Osteoblast (primary cell): Measurements from ENCODE around the gene FAXC. TPM values are rescaled to one million over a fixed set of nuclear protein-coding genes. Genes with fewer than 3 reads are reported as not detected.

ENCODE experiments used
- DNase-seq: peaks from one replicate; pipeline ENCODE4 v3.0.0; 2011; ENCODE audit warnings: low spot score, mixed read lengths; ENCODE audit not compliant: insufficient read length; ENCODE audit errors: missing footprints
- H2AFZ ChIP-seq: 2 replicates; pipeline ENCODE4 v1.6.0; 2011; ENCODE audit warnings: mild to moderate bottlenecking, low read length
- H3K27ac ChIP-seq: 2 replicates; pipeline ENCODE4 v1.5.1; 2011; ENCODE audit warnings: mild to moderate bottlenecking, low read depth, low read length, moderate library complexity
- H3K27me3 ChIP-seq: 2 replicates; pipeline ENCODE4 v1.6.0; 2012; ENCODE audit warnings: mild to moderate bottlenecking, control low read depth, inconsistent platforms, low read length, moderate library complexity; ENCODE audit not compliant: insufficient read depth
- H3K36me3 ChIP-seq: 2 replicates; pipeline ENCODE4 v1.5.1; 2011; ENCODE audit warnings: mild to moderate bottlenecking, low read length, control low read depth, moderate library complexity; ENCODE audit not compliant: insufficient read depth
- H3K4me1 ChIP-seq: 2 replicates; pipeline ENCODE4 v1.5.1; 2011; ENCODE audit warnings: mild to moderate bottlenecking, low read length, control low read depth, moderate library complexity; ENCODE audit not compliant: insufficient read depth
- H3K4me2 ChIP-seq: 2 replicates; pipeline ENCODE4 v1.6.0; 2011; ENCODE audit warnings: mild to moderate bottlenecking, low read length; ENCODE audit not compliant: insufficient read depth
- H3K4me3 ChIP-seq: fragments of 200-600 bp; sonication (generic); 3 replicates; pipeline ENCODE4 v1.5.1; 2012; ENCODE audit warnings: mild to moderate bottlenecking, low read length, inconsistent platforms; ENCODE audit not compliant: insufficient read depth
- H3K79me2 ChIP-seq: 2 replicates; pipeline ENCODE4 v1.6.0; 2012; ENCODE audit warnings: mild to moderate bottlenecking, low read length, control low read depth, inconsistent platforms; ENCODE audit not compliant: insufficient read depth
- H3K9me3 ChIP-seq: 2 replicates; pipeline ENCODE4 v1.5.1; 2011; ENCODE audit warnings: low read depth, low read length, control low read depth
- H4K20me1 ChIP-seq: 2 replicates; pipeline ENCODE4 v1.6.0; 2012; ENCODE audit warnings: mild to moderate bottlenecking, low read length, control low read depth; ENCODE audit not compliant: insufficient read depth
- total RNA-seq: library from RNA; depleted of rRNA; stranded (reverse); fragments of >200 nt; gene quantifications from 2 replicates; pipeline ENCODE4 v1.2.3, GENCODE V29; 2012
- TF ChIP-seq, protein P1 (sequence below): IDR thresholded peaks from 2 replicates; pipeline ENCODE4 v1.5.1; 2011; ENCODE audit warnings: mild to moderate bottlenecking, low read depth, low read length, moderate library complexity; ENCODE audit errors: extremely low read depth

Gene FAXC
- total RNA-seq, 1 donor: 1.1 TPM

GRCh38 chr6:99350573-99350972, 1.1 kb upstream of the FAXC start:
- DNase-seq: peak; percentile 65
- no peaks in the 10 kb centered on the region for H3K4me1 ChIP-seq
- H3K27me3 ChIP-seq: peaks cover 7% of the 10 kb centered on the region
- peak overlapping the region; percentile 54 for H3K4me2 ChIP-seq
- H3K79me2 ChIP-seq: no peaks in the 10 kb centered on the region
- no peaks in the 10 kb centered on the region for H3K36me3 ChIP-seq
- no peaks in the 10 kb centered on the region for H3K9me3 ChIP-seq
- H3K27ac ChIP-seq: no peak overlapping the region
- TF ChIP-seq, protein P1, sequence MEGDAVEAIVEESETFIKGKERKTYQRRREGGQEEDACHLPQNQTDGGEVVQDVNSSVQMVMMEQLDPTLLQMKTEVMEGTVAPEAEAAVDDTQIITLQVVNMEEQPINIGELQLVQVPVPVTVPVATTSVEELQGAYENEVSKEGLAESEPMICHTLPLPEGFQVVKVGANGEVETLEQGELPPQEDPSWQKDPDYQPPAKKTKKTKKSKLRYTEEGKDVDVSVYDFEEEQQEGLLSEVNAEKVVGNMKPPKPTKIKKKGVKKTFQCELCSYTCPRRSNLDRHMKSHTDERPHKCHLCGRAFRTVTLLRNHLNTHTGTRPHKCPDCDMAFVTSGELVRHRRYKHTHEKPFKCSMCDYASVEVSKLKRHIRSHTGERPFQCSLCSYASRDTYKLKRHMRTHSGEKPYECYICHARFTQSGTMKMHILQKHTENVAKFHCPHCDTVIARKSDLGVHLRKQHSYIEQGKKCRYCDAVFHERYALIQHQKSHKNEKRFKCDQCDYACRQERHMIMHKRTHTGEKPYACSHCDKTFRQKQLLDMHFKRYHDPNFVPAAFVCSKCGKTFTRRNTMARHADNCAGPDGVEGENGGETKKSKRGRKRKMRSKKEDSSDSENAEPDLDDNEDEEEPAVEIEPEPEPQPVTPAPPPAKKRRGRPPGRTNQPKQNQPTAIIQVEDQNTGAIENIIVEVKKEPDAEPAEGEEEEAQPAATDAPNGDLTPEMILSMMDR: no peak
- no peak overlapping the region for H2AFZ ChIP-seq
- H4K20me1 ChIP-seq: no peaks in the 10 kb centered on the region
- H3K4me3 ChIP-seq: no peak overlapping the region

GRCh38 chr6:99348288-99349170, 945 bp downstream of the FAXC start:
- H4K20me1 ChIP-seq: no peaks in the 10 kb centered on the region
- H3K27me3 ChIP-seq: peaks cover 7% of the 10 kb centered on the region
- TF ChIP-seq, protein P1: no peak
- H3K4me3 ChIP-seq: peak overlapping the region; percentile 71
- H3K9me3 ChIP-seq: no peaks in the 10 kb centered on the region
- peak overlapping the region; percentile 77 for H2AFZ ChIP-seq
- no peaks in the 10 kb centered on the region for H3K4me1 ChIP-seq
- no peaks in the 10 kb centered on the region for H3K36me3 ChIP-seq
- peak overlapping the region; percentile 54 for H3K4me2 ChIP-seq
- peak; percentile 49 for DNase-seq
- no peak overlapping the region for H3K27ac ChIP-seq
- H3K79me2 ChIP-seq: no peaks in the 10 kb centered on the region

DNA sequence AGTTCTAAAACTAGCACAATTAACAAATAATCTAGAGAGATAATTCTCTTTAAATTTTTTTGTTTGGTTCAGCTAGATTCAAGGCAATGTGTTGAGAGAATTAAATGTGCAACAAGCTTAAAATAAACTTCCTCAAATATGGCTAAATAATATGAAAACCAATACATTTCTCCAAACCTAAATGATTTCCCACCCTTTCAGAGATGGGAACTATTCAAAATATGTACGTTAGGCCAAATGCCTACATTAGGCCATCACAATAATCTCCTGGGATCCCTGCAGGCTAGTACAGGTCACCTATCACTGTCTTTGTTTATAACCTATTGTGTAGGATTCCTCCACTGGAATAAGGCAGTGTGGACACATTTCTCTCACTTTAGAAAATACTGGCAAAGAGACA, 1.7 kb downstream of the FAXC start:
- H3K4me1 ChIP-seq: no peaks in the 10 kb centered on the region
- H3K79me2 ChIP-seq: no peaks in the 10 kb centered on the region
- TF ChIP-seq, protein P1: no peak
- H3K36me3 ChIP-seq: no peaks in the 10 kb centered on the region
- no peak overlapping the region for H3K27ac ChIP-seq
- no peaks in the 10 kb centered on the region for H3K9me3 ChIP-seq
- DNase-seq: peak; percentile 66
- H3K4me3 ChIP-seq: no peak overlapping the region
- no peaks in the 10 kb centered on the region for H4K20me1 ChIP-seq
- no peak overlapping the region for H2AFZ ChIP-seq
- no peak overlapping the region for H3K4me2 ChIP-seq
- H3K27me3 ChIP-seq: peaks cover 7% of the 10 kb centered on the region

DNA sequence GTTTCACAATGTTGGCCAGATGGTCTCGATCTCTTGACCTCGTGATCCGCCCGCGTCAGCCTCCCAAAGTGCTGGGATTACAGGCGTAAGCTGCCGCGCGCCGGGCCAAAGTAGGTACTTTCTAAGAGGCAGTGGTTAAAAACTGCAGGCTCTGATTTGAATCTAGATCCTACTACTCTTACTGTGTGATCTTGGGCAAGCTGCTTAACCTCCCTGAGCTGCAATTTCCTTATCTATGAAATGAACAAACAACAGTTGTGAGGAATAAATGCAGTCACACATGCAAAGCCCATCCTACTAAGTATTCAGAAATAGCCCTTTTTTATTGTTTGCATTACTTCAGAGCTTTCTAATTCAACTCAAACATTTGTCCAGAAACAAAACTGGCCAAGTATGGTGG, 2.9 kb downstream of the FAXC start:
- Histone ChIP-seq H3K4me1 (no peaks in the 10 kb centered on the region), H3K79me2 (no peaks in the 10 kb centered on the region), H3K36me3 (no peaks in the 10 kb centered on the region), H3K27me3 (peaks cover 7% of the 10 kb centered on the region), H2AFZ (no peak overlapping the region), H3K4me3 (no peak overlapping the region), H4K20me1 (no peaks in the 10 kb centered on the region), H3K4me2 (no peak overlapping the region), H3K27ac (no peak overlapping the region), H3K9me3 (no peaks in the 10 kb centered on the region)
- TF ChIP-seq, protein P1: no peak
- DNase-seq: no peak
